Measurements from ENCODE around the gene HMGN3. TPM values are rescaled to one million over a fixed set of nuclear protein-coding genes. Genes with fewer than 3 reads are reported as not detected.

Gene HMGN3
- 44.8 and 58.0 TPM in 2 replicates for total RNA-seq (2014; rRNA removed; shearing (Covaris generic))

DNA sequence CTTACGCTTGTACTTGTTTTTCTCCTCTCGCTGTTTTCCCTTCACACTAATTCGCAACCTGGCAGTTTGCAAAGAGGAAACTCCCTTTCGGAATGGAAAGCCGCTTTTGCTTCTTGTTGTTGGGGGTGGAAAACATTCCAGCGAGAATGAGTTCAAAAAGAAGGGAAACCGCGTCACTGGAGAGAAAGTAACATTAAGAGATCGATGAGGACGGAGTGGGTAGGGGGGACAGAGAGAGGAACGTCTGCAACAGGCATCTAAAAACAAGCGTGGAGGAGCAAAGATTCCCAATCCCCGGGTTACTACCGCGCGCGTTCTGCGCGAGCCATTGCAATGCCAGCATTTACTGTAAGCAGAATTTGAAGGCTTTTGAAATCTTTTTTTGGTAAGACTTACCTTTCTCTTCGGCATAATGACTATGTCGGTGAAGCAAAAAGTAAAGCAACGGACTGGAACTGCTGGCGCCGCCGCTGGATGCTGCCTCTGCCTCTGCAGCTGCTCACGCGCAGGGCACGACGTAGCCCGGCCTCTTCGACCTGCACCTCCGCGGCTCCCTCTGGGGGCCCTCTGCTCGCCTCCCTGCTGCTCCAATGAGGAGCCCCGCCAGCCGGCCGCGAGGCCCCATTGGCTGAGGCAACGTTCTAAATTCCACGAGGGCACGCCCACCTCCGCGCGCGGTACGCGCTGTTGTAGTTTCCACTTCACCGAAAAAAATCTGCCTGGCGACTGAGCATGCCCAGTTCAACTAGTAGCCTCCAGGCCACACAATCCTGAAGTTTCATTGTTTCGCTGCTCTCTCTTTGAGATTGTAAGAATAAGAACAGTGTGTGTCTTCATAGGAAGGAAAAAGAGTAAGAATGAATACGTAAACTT, at the start of gene HMGN3:
Gene HMGN3 (minus strand): TSS at position 533 of the 873 bp plus-strand sequence.

Other genes starting within 250 kb of the HMGN3 start
- 15.3 and 16.7 TPM in 2 replicates for gene PHIP, start 156.4 kb downstream of the HMGN3 start, total RNA-seq (2014; rRNA removed; shearing (Covaris generic))